CD14-positive monocyte (primary cell): ENCODE measurements around the gene SASH3. TPM values are rescaled to one million over a fixed set of nuclear protein-coding genes. Genes with fewer than 3 reads are reported as not detected.

ENCODE experiments used
- DNase-seq, 3 donors: peaks; one replicate each; pipeline ENCODE4 v3.0.0-alpha.2; 2011 to 2022
- H2AFZ ChIP-seq: 2 replicates; pipeline ENCODE4 v1.6.0; 2012; ENCODE audit warnings: mild to moderate bottlenecking, low read depth, low read length, inconsistent platforms; ENCODE audit not compliant: insufficient read depth, poor library complexity, severe bottlenecking
- H3K27ac ChIP-seq, 2 donors: 1 replicate in 1 of 2; 2 replicates in 1 of 2; pipeline ENCODE4 v1.5.1; 2012 to 2013; ENCODE audit warnings: low read length in 2 of 2, control low read depth in 1 of 2, inconsistent platforms in 1 of 2, low read depth in 1 of 2, mild to moderate bottlenecking in 1 of 2
- H3K27me3 ChIP-seq, 2 donors: one replicate each; pipeline versions ENCODE4 v1.6.0 to v1.6.1; 2011 to 2013; ENCODE audit warnings: low read length in 2 of 2; ENCODE audit not compliant: control insufficient read depth in 2 of 2, insufficient read depth in 2 of 2
- H3K36me3 ChIP-seq, 2 donors: replicated peaks in 1 of 2; 1 replicate in 1 of 2; 2 replicates in 1 of 2; pipeline versions ENCODE4 v1.5.1 to v1.6.1; 2012 to 2013; ENCODE audit warnings: low read length in 2 of 2, control low read depth in 1 of 2, inconsistent platforms in 1 of 2, mild to moderate bottlenecking in 1 of 2; ENCODE audit not compliant: insufficient read depth in 2 of 2, control insufficient read depth in 1 of 2
- H3K4me1 ChIP-seq, 2 donors: 1 replicate in 1 of 2; 2 replicates in 1 of 2; pipeline versions ENCODE4 v1.5.1 to v1.6.1; 2012 to 2013; ENCODE audit warnings: low read length in 2 of 2, control low read depth in 1 of 2, inconsistent platforms in 1 of 2, mild to moderate bottlenecking in 1 of 2, moderate library complexity in 1 of 2; ENCODE audit not compliant: insufficient read depth in 2 of 2, control insufficient read depth in 1 of 2
- H3K4me2 ChIP-seq: replicated peaks from 2 replicates; pipeline ENCODE3; 2012; ENCODE audit warnings: low read length, moderate library complexity, mild to moderate bottlenecking; ENCODE audit not compliant: poor library complexity, severe bottlenecking; ENCODE audit errors: extremely low read depth
- H3K4me3 ChIP-seq, 3 experiments: fragments of 200-600 bp in 1 of 3; sonication (generic) in 1 of 3; replicated peaks in 1 of 3; 1 replicate in 2 of 3; 2 replicates in 1 of 3; pipeline ENCODE4 v1.5.1; 2011 to 2013; ENCODE audit warnings: low read length in 3 of 3, mild to moderate bottlenecking in 3 of 3, control low read depth in 2 of 3, low read depth in 2 of 3, inconsistent platforms in 1 of 3, moderate library complexity in 1 of 3
- H3K79me2 ChIP-seq: 2 replicates; pipeline ENCODE4 v1.6.0; 2012; ENCODE audit warnings: mild to moderate bottlenecking, control low read depth, inconsistent platforms, low read length, moderate library complexity; ENCODE audit not compliant: insufficient read depth
- H3K9ac ChIP-seq: 2 replicates; pipeline ENCODE4 v1.6.0; 2017; ENCODE audit warnings: low read length, mild to moderate bottlenecking; ENCODE audit not compliant: insufficient read depth, poor library complexity, severe bottlenecking
- H3K9me3 ChIP-seq, 2 donors: replicated peaks in 1 of 2; 1 replicate in 1 of 2; 2 replicates in 1 of 2; pipeline versions ENCODE4 v1.5.1 to v1.6.1; 2012 to 2013; ENCODE audit warnings: low read length in 2 of 2, control low read depth in 1 of 2; ENCODE audit not compliant: control insufficient read depth in 1 of 2, insufficient read depth in 1 of 2
- H4K20me1 ChIP-seq: 2 replicates; pipeline ENCODE4 v1.6.0; 2012; ENCODE audit warnings: mild to moderate bottlenecking, low read length, control low read depth, moderate library complexity; ENCODE audit not compliant: insufficient read depth
- H3K27ac Mint-ChIP-seq, 7 donors: one replicate each; pipeline ENCODE4 v1.8.0; 2020; ENCODE audit warnings: mild to moderate bottlenecking in 7 of 7, mixed read lengths in 7 of 7, moderate library complexity in 6 of 7, inconsistent platforms in 2 of 7
- H3K27me3 Mint-ChIP-seq, 3 donors: one replicate each; pipeline ENCODE4 v1.8.0; 2021 to 2022; ENCODE audit warnings: low read depth in 3 of 3, mild to moderate bottlenecking in 3 of 3, mixed read lengths in 3 of 3, moderate library complexity in 3 of 3, inconsistent platforms in 1 of 3
- H3K36me3 Mint-ChIP-seq, 2 donors: one replicate each; pipeline ENCODE4 v1.8.0; 2020; ENCODE audit warnings: mixed read lengths in 2 of 2, inconsistent platforms in 1 of 2, mild to moderate bottlenecking in 1 of 2
- H3K4me1 Mint-ChIP-seq: one replicate; pipeline ENCODE4 v1.8.0; 2020; ENCODE audit warnings: mild to moderate bottlenecking, mixed read lengths
- H3K4me3 Mint-ChIP-seq, 2 donors: one replicate each; pipeline ENCODE4 v1.8.0; 2020; ENCODE audit warnings: mild to moderate bottlenecking in 2 of 2, mixed read lengths in 2 of 2, moderate library complexity in 1 of 2
- H3K9me3 Mint-ChIP-seq, 7 donors: one replicate each; pipeline ENCODE4 v1.8.0; 2020 to 2022; ENCODE audit warnings: mixed read lengths in 7 of 7, mild to moderate bottlenecking in 6 of 7, moderate library complexity in 6 of 7, inconsistent platforms in 2 of 7
- CTCF ChIP-seq: fragments of 200-600 bp; IDR thresholded peaks from one replicate; pipeline ENCODE4 v1.8.0; 2022; ENCODE audit warnings: antibody characterized with exemption, mild to moderate bottlenecking
- WGBS: methylation state at CpG from one replicate; pipeline ENCODE4 v1.1.5; 2013; ENCODE audit warnings: missing lambda C conversion rate; ENCODE audit not compliant: insufficient coverage; 5-methylcytosine and 5-hydroxymethylcytosine counted together
- intact Hi-C, 2 donors: fragments of 100-400 bp; cut with micrococcal nuclease; formaldehyde crosslinking; loops; one replicate each; pipeline versions ENCODE4 v1.15.0 to v1.15.1; 2023
- polyA plus RNA-seq, 3 donors: library from polyadenylated mRNA; depleted of rRNA in 1 of 3; unstranded in 2 of 3; stranded (reverse) in 1 of 3; fragments of 300-500 nt in 2 of 3; fragments of >200 nt in 1 of 3; fragmentation: Illumina TruSeq in 2 of 3; gene quantifications; 1 replicate in 2 of 3; 2 replicates in 1 of 3; pipeline ENCODE4 v1.2.3, GENCODE V29; 2012 to 2021

The SASH3 gene
- polyA plus RNA-seq, 3 donors, result 127 to 272 (median 179) TPM

DNA sequence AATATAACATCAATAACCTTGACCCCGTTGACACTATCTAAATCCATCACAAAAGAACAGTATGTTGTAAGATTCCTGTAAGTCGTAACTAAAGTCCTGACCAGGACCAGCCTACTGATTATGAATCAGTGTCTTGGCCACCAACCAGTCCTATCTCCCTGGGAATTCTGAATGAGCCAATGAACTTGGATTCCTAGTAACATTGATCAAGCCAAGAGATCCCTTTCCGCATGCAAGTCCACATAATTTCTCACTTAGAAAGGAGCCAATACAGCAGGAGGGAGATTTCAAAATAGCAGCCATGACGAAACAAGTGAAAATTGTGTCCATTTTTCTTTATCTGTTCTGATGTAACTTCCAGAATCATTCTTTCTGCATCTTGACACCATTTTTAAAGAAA, 31.4 kb upstream of the SASH3 start:
- DNase-seq, result peak in 2 of 3 donors; percentile 37 to 46
- no peaks in the 10 kb centered on the region for H4K20me1 ChIP-seq
- H3K9me3 ChIP-seq, result no peaks in the 10 kb centered on the region
- no CpG with 5 or more reads among the region's 4 CpGs for WGBS
- no peaks in the 10 kb centered on the region for H3K36me3 ChIP-seq
- H3K27me3 ChIP-seq, result no peaks in the 10 kb centered on the region
- no peak overlapping the region for H3K9ac ChIP-seq
- H3K79me2 ChIP-seq, result no peaks in the 10 kb centered on the region
- Mint-ChIP-seq H3K27me3 (peaks cover 0 to 13% (median 0%) of the 10 kb centered on the region in 3 donors), H3K9me3 (no peaks in the 10 kb centered on the region), H3K27ac (peak overlapping the region; percentile 46 to 90 (median 68)), H3K36me3 (no peaks in the 10 kb centered on the region), H3K4me3 (no peak overlapping the region), H3K4me1 (peaks cover 84% of the 10 kb centered on the region)
- H3K4me3 ChIP-seq, result peak overlapping the region in 1 of 3 experiments; percentile 38
- no peak overlapping the region for H2AFZ ChIP-seq
- H3K4me1 ChIP-seq, result peaks cover 43 to 71% of the 10 kb centered on the region in 2 donors
- TF ChIP-seq CTCF, result no peak
- H3K4me2 ChIP-seq, result peak overlapping the region; percentile 49
- H3K27ac ChIP-seq, result peak overlapping the region; percentile 20 to 38
- intact Hi-C loops, result no loop called here

DNA sequence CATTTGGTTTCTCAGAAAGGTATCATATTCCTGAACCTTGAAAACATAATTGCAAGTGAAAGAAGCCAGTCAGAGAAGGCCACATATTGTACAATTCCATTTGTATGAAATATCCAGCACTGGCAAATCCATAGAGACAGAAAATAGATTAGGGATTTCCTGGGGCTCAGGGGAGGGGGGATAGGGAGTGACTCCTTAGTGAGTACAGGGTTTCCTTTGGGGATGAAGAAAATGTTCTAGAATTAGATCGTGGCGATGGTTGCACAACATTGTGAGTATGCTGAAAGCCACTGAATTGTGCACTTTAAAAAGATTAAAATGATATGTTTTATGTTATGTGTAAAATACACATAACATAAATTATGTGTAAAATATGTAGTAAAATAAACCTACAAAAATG, 30.7 kb upstream of the SASH3 start:
- Histone ChIP-seq H3K79me2 (no peaks in the 10 kb centered on the region), H2AFZ (no peak overlapping the region), H4K20me1 (no peaks in the 10 kb centered on the region), H3K27ac (no peak overlapping the region), H3K9me3 (no peaks in the 10 kb centered on the region), H3K4me2 (no peak overlapping the region), H3K4me3 (no peak overlapping the region), H3K4me1 (peaks cover 44 to 73% of the 10 kb centered on the region in 2 donors), H3K36me3 (no peaks in the 10 kb centered on the region), H3K27me3 (no peaks in the 10 kb centered on the region), H3K9ac (no peak overlapping the region)
- Mint-ChIP-seq H3K4me1 (peaks cover 83% of the 10 kb centered on the region), H3K4me3 (no peak overlapping the region), H3K27me3 (peaks cover 0 to 13% (median 0%) of the 10 kb centered on the region in 3 donors), H3K36me3 (no peaks in the 10 kb centered on the region), H3K9me3 (no peaks in the 10 kb centered on the region), H3K27ac (peak overlapping the region in 3 of 7 donors; percentile 46 to 68 (median 63))
- intact Hi-C loops, result no loop called here
- no CpG with 5 or more reads among the region's 2 CpGs for WGBS
- no peak for DNase-seq
- no peak for TF ChIP-seq CTCF
